K562 (cell line): ENCODE measurements around the gene OR7C1. TPM values are rescaled to one million over a fixed set of nuclear protein-coding genes. Genes with fewer than 3 reads are reported as not detected.
"Not testable (repeated sequence)": the region's sequence is repeated elsewhere in the genome, so short reads cannot be mapped to it uniquely, and the experiment has no call there.

Source experiments
- ATAC-seq: fragments of 200-7000 bp; cut with Tn5 transposase; 3 replicates; pipeline ENCODE4 v1.9.1; 2020; ENCODE audit warnings: moderate library complexity
- BruUV-seq: library from RNA; stranded (reverse); fragments of 400-500 nt; replicated peaks from 2 replicates; lab custom pipeline; 2021; lab: Mats Ljungman, UMichigan
- CTCF ChIA-PET: fragments of 300-600 bp; formaldehyde crosslinking; extraction: SDS; loops from one replicate; lab custom pipeline; 2021; ENCODE audit warnings: low intra/inter-chr PET ratio; lab: Yijun Ruan, JAX
- POLR2A ChIA-PET: fragments of 300-600, 350-650 bp; sonication (Branson Sonifier 250); formaldehyde crosslinking; extraction: SDS; loops from one replicate; lab custom pipeline; 2021; ENCODE audit warnings: antibody characterized with exemption, inconsistent platforms; lab: Yijun Ruan, JAX
- DNase-seq, 4 experiments: peaks; one replicate each; pipeline versions ENCODE4 v3.0.0 to v3.0.0-alpha.2; 2011 to 2018; ENCODE audit warnings: low spot score in 3 of 4, mixed read lengths in 3 of 4; ENCODE audit errors: extremely low read depth in 1 of 4
- FAIRE-seq: peaks from 2 replicates; lab custom pipeline; 2011; peaks lifted over from hg19 to GRCh38; lab: Jason Lieb, UNC
- H2AFZ ChIP-seq: 2 replicates; pipeline ENCODE4 v1.6.0; 2011; ENCODE audit warnings: low read depth, low read length, control low read depth, inconsistent platforms
- H3K27ac ChIP-seq: fragments of 200-600 bp; 3 replicates; pipeline ENCODE4 v1.8.0; 2011; ENCODE audit warnings: low read depth, mild to moderate bottlenecking, control low read depth, inconsistent platforms, low read length, moderate library complexity, mixed read lengths; ENCODE audit errors: extremely low read depth
- H3K27me3 ChIP-seq, 2 experiments: fragments of 300-600 bp in 1 of 2; 2 replicates in 1 of 2; 3 replicates in 1 of 2; pipeline versions ENCODE4 v1.6.0 to v1.8.0; 2011; ENCODE audit warnings: inconsistent platforms in 2 of 2, low read length in 2 of 2, mild to moderate bottlenecking in 1 of 2, mixed read lengths in 1 of 2, moderate library complexity in 1 of 2; ENCODE audit not compliant: control insufficient read depth in 2 of 2, insufficient read depth in 2 of 2
- H3K36me3 ChIP-seq: fragments of 300-600 bp; 3 replicates; pipeline ENCODE4 v1.8.0; 2011; ENCODE audit warnings: mild to moderate bottlenecking, low read length, inconsistent platforms; ENCODE audit not compliant: control insufficient read depth, insufficient read depth
- H3K4me1 ChIP-seq, 2 experiments: fragments of 200-600 bp in 1 of 2; replicated peaks in 1 of 2; 2 replicates in 1 of 2; 3 replicates in 1 of 2; pipeline versions ENCODE4 v1.5.1 to v1.8.0; 2011; ENCODE audit warnings: inconsistent platforms in 2 of 2, low read length in 2 of 2, mild to moderate bottlenecking in 1 of 2, mixed read lengths in 1 of 2, moderate library complexity in 1 of 2; ENCODE audit not compliant: control insufficient read depth in 2 of 2, insufficient read depth in 2 of 2
- H3K4me2 ChIP-seq: 2 replicates; pipeline ENCODE4 v1.6.1; 2011; ENCODE audit warnings: low read length, control low read depth, inconsistent platforms, mixed read lengths; ENCODE audit not compliant: insufficient read depth
- H3K4me3 ChIP-seq: fragments of 200-600 bp; sonication (generic), shearing (Covaris generic); 2 replicates; pipeline ENCODE4 v1.5.1; 2016; ENCODE audit warnings: control low read depth, inconsistent platforms
- H3K79me2 ChIP-seq: fragments of 200-600 bp; 3 replicates; pipeline ENCODE4 v1.8.0; 2011; ENCODE audit warnings: low read length, inconsistent platforms; ENCODE audit not compliant: control insufficient read depth, insufficient read depth
- H3K9ac ChIP-seq, 2 experiments: 2 replicates each; pipeline versions ENCODE4 v1.6.0 to v1.6.1; 2011; ENCODE audit warnings: low read depth in 2 of 2, low read length in 2 of 2, control low read depth in 1 of 2, inconsistent platforms in 1 of 2, mild to moderate bottlenecking in 1 of 2, mixed read lengths in 1 of 2; ENCODE audit not compliant: insufficient read depth in 1 of 2
- H3K9me1 ChIP-seq: one replicate; pipeline ENCODE4 v1.6.0; 2011; ENCODE audit warnings: inconsistent platforms, mild to moderate bottlenecking, low read length, moderate library complexity; ENCODE audit not compliant: control insufficient read depth, insufficient read depth
- H3K9me3 ChIP-seq: replicated peaks from 2 replicates; pipeline ENCODE4 v1.5.1; 2011; ENCODE audit warnings: low read depth, low read length, inconsistent platforms; ENCODE audit not compliant: control insufficient read depth, insufficient read depth
- H4K20me1 ChIP-seq: replicated peaks from 2 replicates; pipeline ENCODE4 v1.6.1; 2011; ENCODE audit warnings: low read length, inconsistent platforms, mixed read lengths; ENCODE audit not compliant: control insufficient read depth, insufficient read depth
- ADNP ChIP-seq: fragments of 200-800 bp; sonication (Bioruptor generic); IDR thresholded peaks from 2 replicates; pipeline ENCODE4 v1.6.1; 2016; ENCODE audit warnings: missing genetic modification characterization, missing compliant biosample characterization
- ATF7 ChIP-seq: fragments of 450-650 bp; IDR thresholded peaks from 2 replicates; pipeline ENCODE4 v1.7.1; 2014; ENCODE audit warnings: mild to moderate bottlenecking, moderate library complexity
- CBFA2T3 ChIP-seq: fragments of 450-650 bp; IDR thresholded peaks from 2 replicates; pipeline ENCODE4 v1.6.1; 2017
- CHD2 ChIP-seq: IDR thresholded peaks from 2 replicates; pipeline ENCODE4 v1.6.1; 2011; ENCODE audit warnings: low read depth, low read length
- E2F3 ChIP-seq: fragments of 250-450 bp; sonication (Bioruptor Pico); IDR thresholded peaks from 2 replicates; pipeline ENCODE4 v1.4.0; 2020; ENCODE audit warnings: mild to moderate bottlenecking
- GABPA ChIP-seq: fragments of 200-800 bp; sonication (Bioruptor generic); conservative IDR thresholded peaks from 2 replicates; pipeline ENCODE4 v1.6.1; 2016; ENCODE audit warnings: low read depth, missing genetic modification characterization, missing compliant biosample characterization
- JUND ChIP-seq, 2 experiments: IDR thresholded peaks; 2 replicates in 1 of 2; 3 replicates in 1 of 2; pipeline ENCODE4 v1.6.1; 2011; ENCODE audit warnings: borderline replicate concordance in 2 of 2, low read depth in 2 of 2, low read length in 2 of 2, improper control_type of control experiment in 1 of 2, missing biosample characterization in 1 of 2, missing genetic modification characterization in 1 of 2, missing genetic modification reagents in 1 of 2
- KDM1A ChIP-seq, 2 experiments: fragments of 450-650 bp; IDR thresholded peaks; 2 replicates each; pipeline ENCODE4 v1.6.1; 2016; ENCODE audit warnings: mild to moderate bottlenecking in 2 of 2
- NFRKB ChIP-seq: fragments of 450-650 bp; IDR thresholded peaks from 2 replicates; pipeline ENCODE4 v1.6.1; 2016; ENCODE audit warnings: low read depth
- RBFOX2 ChIP-seq: fragments of 200-400 bp; formaldehyde crosslinking; IDR thresholded peaks from 2 replicates; pipeline ENCODE4 v1.6.1; 2017; ENCODE audit warnings: low read depth, mild to moderate bottlenecking, low read length, moderate library complexity
- SPI1 ChIP-seq: IDR thresholded peaks from 2 replicates; pipeline ENCODE4 v1.6.1; 2011; ENCODE audit warnings: low read depth, low read length, control low read depth, borderline replicate concordance
- TEAD4 ChIP-seq, 2 experiments: sonication (generic) in 1 of 2; formaldehyde crosslinking in 1 of 2; IDR thresholded peaks; 2 replicates each; pipeline versions ENCODE4 v1.6.1 to v1.8.0; 2012 to 2022; ENCODE audit warnings: borderline replicate concordance in 1 of 2, inconsistent platforms in 1 of 2, low read length in 1 of 2, mild to moderate bottlenecking in 1 of 2, missing genetic modification reagents in 1 of 2
- ZBTB7A ChIP-seq: IDR thresholded peaks from 2 replicates; pipeline ENCODE4 v1.6.1; 2011; ENCODE audit warnings: low read depth, mild to moderate bottlenecking, low read length, moderate library complexity, borderline replicate concordance; ENCODE audit not compliant: control insufficient read depth
- WGBS: fragments of 100-300 bp; shearing (Covaris generic); methylation state at CpG from one replicate; pipeline ENCODE4 v1.1.6; 2016; ENCODE audit warnings: low coverage, mixed read lengths; ENCODE audit not compliant: insufficient coverage; ENCODE audit errors: missing lambda C conversion rate; 5-methylcytosine and 5-hydroxymethylcytosine counted together
- in situ Hi-C: fragments of 300-500 bp; cut with MboI; formaldehyde crosslinking; loops from 4 replicates; pipeline ENCODE4 v1.15.0; 2018; ENCODE audit warnings: inconsistent platforms, mixed read lengths
- intact Hi-C: fragments of 100-400 bp; cut with micrococcal nuclease; formaldehyde crosslinking; loops from 2 replicates; pipeline ENCODE4 v1.14.2; 2022
- polyA plus RNA-seq, 8 experiments: library from polyadenylated mRNA; depleted of rRNA in 4 of 8; stranded (reverse) in 5 of 8; unstranded in 3 of 8; fragments of >200 nt; fragmentation: Nextera tagmentation in 2 of 8; fragmentation: Illumina TruSeq in 1 of 8; extraction: Ambion mirVana in 2 of 8; extraction: Trizol in 1 of 8; gene quantifications; 2 replicates each; pipeline versions ENCODE4 v1.2.1 to v1.2.3, GENCODE V29; 2011 to 2014; ENCODE audit warnings: inconsistent platforms in 1 of 8, missing spikeins in 1 of 8
- total RNA-seq, 7 experiments: library from RNA; depleted of rRNA in 6 of 7; stranded (reverse); fragments of >200 nt in 6 of 7; fragmentation: Illumina TruSeq in 2 of 7; extraction: Trizol in 2 of 7; gene quantifications; 2 replicates each; pipeline versions ENCODE4 v1.2.1 to v1.2.3, GENCODE V29; 2011 to 2021; ENCODE audit warnings: low replicate concordance in 1 of 7
- TF ChIP-seq, protein P1 (sequence below): sonication (generic); IDR thresholded peaks from 2 replicates; pipeline ENCODE4 v1.6.1; 2016
- TF ChIP-seq, protein P2 (sequence below): sonication (generic); formaldehyde crosslinking; IDR thresholded peaks from 2 replicates; pipeline ENCODE4 v1.8.0; 2022; ENCODE audit warnings: missing genetic modification reagents, mild to moderate bottlenecking, moderate library complexity, borderline replicate concordance
- TF ChIP-seq, protein P3 (sequence below), 2 experiments: fragments of 200-800 bp in 1 of 2; sonication (Bioruptor generic) in 1 of 2; sonication (generic) in 1 of 2; formaldehyde crosslinking in 1 of 2; IDR thresholded peaks in 1 of 2; conservative IDR thresholded peaks in 1 of 2; 2 replicates each; pipeline versions ENCODE4 v1.5.0 to v1.6.1; 2016 to 2020; ENCODE audit warnings: missing compliant biosample characterization in 1 of 2, missing genetic modification characterization in 1 of 2, missing genetic modification reagents in 1 of 2

The OR7C1 gene
- total and polyA plus RNA-seq, 9 of the 15 experiments (the other 6 are each of a cell fraction or from before 2014, with no cell fraction given), result 0.01 to 0.18 (median 0.10) TPM; not detected in 1

DNA sequence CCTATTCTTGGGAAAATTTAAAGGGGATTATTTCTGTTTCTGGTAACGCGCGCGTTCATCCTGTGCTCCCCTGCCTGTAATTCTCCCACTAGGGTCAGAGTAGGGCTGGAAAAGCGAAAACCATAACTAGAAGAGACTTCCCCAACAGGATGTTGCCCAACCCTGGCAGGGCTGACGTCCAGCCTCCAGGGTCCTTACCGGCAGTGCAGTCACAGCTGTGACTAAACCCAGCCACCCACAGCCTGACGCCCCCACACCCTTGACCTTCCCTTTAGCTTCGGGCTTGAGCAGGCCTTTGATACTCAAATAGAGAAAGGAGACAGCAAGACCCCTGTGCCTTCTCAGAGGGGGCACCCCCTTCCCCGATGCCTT is 50.3 kb downstream of the OR7C1 start (continued):
- TF ChIP-seq JUND (IDR thresholded peaks at IDR 0.05; ENCODE audit: borderline replicate concordance, low read depth, low read length) (0 out of 2 replicates have a peak, but pooled peaks have one; percentile 36), ATF7 (0 out of 2 replicates have a peak, but pooled peaks have one; percentile 11), RBFOX2 (peak; percentile 64), E2F3 (CRISPR knock-in tag) (0 out of 2 replicates have a peak, but pooled peaks have one; percentile 24), GABPA (peak; percentile 25; the same call in 1 of the 2 replicates)
- TF ChIP-seq JUND (tag; IDR thresholded peaks at IDR 0.05; ENCODE audit: borderline replicate concordance, low read depth, low read length), result not testable (repeated sequence)
- TF ChIP-seq, protein P1, sequence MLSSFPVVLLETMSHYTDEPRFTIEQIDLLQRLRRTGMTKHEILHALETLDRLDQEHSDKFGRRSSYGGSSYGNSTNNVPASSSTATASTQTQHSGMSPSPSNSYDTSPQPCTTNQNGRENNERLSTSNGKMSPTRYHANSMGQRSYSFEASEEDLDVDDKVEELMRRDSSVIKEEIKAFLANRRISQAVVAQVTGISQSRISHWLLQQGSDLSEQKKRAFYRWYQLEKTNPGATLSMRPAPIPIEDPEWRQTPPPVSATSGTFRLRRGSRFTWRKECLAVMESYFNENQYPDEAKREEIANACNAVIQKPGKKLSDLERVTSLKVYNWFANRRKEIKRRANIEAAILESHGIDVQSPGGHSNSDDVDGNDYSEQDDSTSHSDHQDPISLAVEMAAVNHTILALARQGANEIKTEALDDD, result peak; percentile 69
- TF ChIP-seq, protein P2, sequence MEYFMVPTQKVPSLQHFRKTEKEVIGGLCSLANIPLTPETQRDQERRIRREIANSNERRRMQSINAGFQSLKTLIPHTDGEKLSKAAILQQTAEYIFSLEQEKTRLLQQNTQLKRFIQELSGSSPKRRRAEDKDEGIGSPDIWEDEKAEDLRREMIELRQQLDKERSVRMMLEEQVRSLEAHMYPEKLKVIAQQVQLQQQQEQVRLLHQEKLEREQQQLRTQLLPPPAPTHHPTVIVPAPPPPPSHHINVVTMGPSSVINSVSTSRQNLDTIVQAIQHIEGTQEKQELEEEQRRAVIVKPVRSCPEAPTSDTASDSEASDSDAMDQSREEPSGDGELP (CRISPR knock-in tag), result peak; percentile 75; the same call in 1 of the 2 replicates

DNA sequence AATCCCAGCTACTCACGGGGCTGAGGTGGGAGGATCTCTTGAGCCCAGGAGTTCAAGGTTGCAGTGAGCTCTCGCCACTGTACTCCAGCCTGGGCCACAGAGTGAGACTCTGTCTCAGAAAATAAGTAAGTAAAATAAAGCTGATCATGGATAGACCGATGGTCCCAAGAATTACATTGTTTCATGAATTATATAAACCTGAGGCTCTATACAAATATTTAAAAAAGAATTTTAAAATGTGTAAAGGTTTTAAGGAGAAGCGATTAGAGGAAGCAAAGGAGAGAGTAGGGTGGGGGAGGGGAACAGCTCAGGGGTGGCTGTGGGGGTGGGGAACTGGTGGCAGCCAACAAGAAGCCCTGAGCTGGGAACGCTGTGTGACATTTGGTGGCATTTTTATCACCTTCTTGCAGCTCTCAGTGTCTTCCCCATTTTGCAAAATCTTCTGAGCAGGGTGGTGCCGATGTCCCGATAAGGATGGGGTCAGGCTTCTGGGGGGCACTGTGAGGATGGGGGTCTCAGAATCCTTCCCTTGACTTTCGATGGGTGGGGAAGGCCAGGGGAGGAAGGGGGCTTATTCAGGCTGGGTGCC is 51.5 kb downstream of the OR7C1 start:
- H3K36me3 ChIP-seq; H3K4me3 ChIP-seq; BruUV-seq; H3K79me2 ChIP-seq; CTCF ChIA-PET; H3K27me3 ChIP-seq; H3K9me3 ChIP-seq; intact Hi-C loops; H4K20me1 ChIP-seq; H3K9me1 ChIP-seq; TF ChIP-seq TEAD4 (CRISPR knock-in tag; IDR thresholded peaks at IDR 0.05; ENCODE audit: borderline replicate concordance): not testable (repeated sequence)
- 23% methylated on average over 6 of the region's 8 CpGs for WGBS
- POLR2A ChIA-PET, result interaction anchor here (0.6 kb wide), 2 partner anchors 49 to 1423 kb away, joined by 3 read pairs; no protein-coding TSS in a partner anchor
- Histone ChIP-seq H3K4me2 (peak overlapping the region; percentile 55; the same call in 1 of the 2 replicates), H2AFZ (peak overlapping the region; percentile 86), H3K4me1 (peaks cover 23 to 27% of the 10 kb centered on the region in 2 experiments), H3K9ac (peak overlapping the region in 1 of 2 experiments; percentile 62; a peak in 3 of 4 replicates), H3K27ac (peak overlapping the region; percentile 86)
- peak; percentile 56 for ATAC-seq
- TF ChIP-seq TEAD4 (IDR thresholded peaks at IDR 0.05; ENCODE audit: low read length) (peak; percentile 24; the same call in 1 of the 2 replicates), NFRKB (peak; percentile 70), CBFA2T3 (0 out of 2 replicates have a peak, but pooled peaks have one; percentile 11), CHD2 (peak; percentile 47; the same call in 1 of the 2 replicates), KDM1A (IDR thresholded peaks at IDR 0.05) (0 out of 4 replicates have a peak, but pooled peaks of 1 of the 2 experiments have one; percentile 4), ZBTB7A (peak; percentile 47; the same call in 1 of the 2 replicates), SPI1 (peak; percentile 73; the same call in 1 of the 2 replicates), ADNP (tag) (peak; percentile 78; the same call in 1 of the 2 replicates)
- TF ChIP-seq, protein P3, sequence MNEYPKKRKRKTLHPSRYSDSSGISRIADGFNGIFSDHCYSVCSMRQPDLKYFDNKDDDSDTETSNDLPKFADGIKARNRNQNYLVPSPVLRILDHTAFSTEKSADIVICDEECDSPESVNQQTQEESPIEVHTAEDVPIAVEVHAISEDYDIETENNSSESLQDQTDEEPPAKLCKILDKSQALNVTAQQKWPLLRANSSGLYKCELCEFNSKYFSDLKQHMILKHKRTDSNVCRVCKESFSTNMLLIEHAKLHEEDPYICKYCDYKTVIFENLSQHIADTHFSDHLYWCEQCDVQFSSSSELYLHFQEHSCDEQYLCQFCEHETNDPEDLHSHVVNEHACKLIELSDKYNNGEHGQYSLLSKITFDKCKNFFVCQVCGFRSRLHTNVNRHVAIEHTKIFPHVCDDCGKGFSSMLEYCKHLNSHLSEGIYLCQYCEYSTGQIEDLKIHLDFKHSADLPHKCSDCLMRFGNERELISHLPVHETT (CRISPR knock-in tag; conservative IDR thresholded peaks at IDR 0.05 in 1 of 2, IDR thresholded peaks at IDR 0.05 in 1 of 2), result peak in 1 of 2 experiments; percentile 12; a peak in 1 of 4 replicates
- peak in 2 of 4 experiments; percentile 23 to 69 for DNase-seq
- in situ Hi-C loops, result loop anchor here (5.0 to 10.0 kb wide), 2 partner anchors 209 to 411 kb away; partner anchors contain the start of gene NDUFB7
- peak; percentile 56 for FAIRE-seq
